NB4 (cell line): ENCODE results near the gene DNAH8.

ENCODE experiments used
- DNase-seq: peaks from one replicate; pipeline ENCODE4 v3.0.0; 2010; ENCODE audit warnings: low read depth
- H3K4me3 ChIP-seq: one replicate; pipeline ENCODE4 v1.5.1; 2011; ENCODE audit warnings: mild to moderate bottlenecking, low read depth, low read length, moderate library complexity
- CTCF ChIP-seq: IDR thresholded peaks from one replicate; pipeline ENCODE4 v1.5.1; 2012; ENCODE audit warnings: low read depth, low read length
- MAX ChIP-seq: IDR thresholded peaks from 2 replicates; pipeline ENCODE4 v1.6.1; 2011; ENCODE audit warnings: low read depth, low read length
- MYC ChIP-seq: IDR thresholded peaks from 2 replicates; pipeline ENCODE4 v1.6.1; 2011; ENCODE audit warnings: low read depth, low read length
- POLR2A ChIP-seq: IDR thresholded peaks from 2 replicates; pipeline ENCODE4 v1.6.1; 2011; ENCODE audit warnings: mild to moderate bottlenecking; ENCODE audit not compliant: insufficient read length; ENCODE audit errors: extremely low read depth

DNAH8 gene

GRCh38 chr6:38808039-38808438, 92.9 kb downstream of the DNAH8 start:
- no peak for DNase-seq
- no peak for TF ChIP-seq POLR2A
- TF ChIP-seq CTCF: no peak
- no peak for TF ChIP-seq MAX
- no peak for TF ChIP-seq MYC
- no peak overlapping the region for H3K4me3 ChIP-seq

- TF ChIP-seq POLR2A: no peak
- TF ChIP-seq CTCF: no peak
- no peak for TF ChIP-seq MYC
- TF ChIP-seq MAX: no peak
- no peak overlapping the region for H3K4me3 ChIP-seq
- no peak for DNase-seq
Measured at GRCh38 chr6:38813041-38813823, 98.1 kb downstream of the DNAH8 start.

GRCh38 chr6:38814761-38815160, 99.7 kb downstream of the DNAH8 start:
- no peak overlapping the region for H3K4me3 ChIP-seq
- TF ChIP-seq CTCF (no peak), MAX (no peak), POLR2A (no peak), MYC (no peak)
- DNase-seq: no peak

GRCh38 chr6:38815250-38815649, 100.1 kb downstream of the DNAH8 start:
- H3K4me3 ChIP-seq: no peak overlapping the region
- no peak for DNase-seq
- TF ChIP-seq CTCF: no peak

GRCh38 chr6:38818691-38819090, 103.6 kb downstream of the DNAH8 start:
- no peak overlapping the region for H3K4me3 ChIP-seq
- TF ChIP-seq CTCF (no peak), MYC (no peak), MAX (no peak), POLR2A (no peak)
- no peak for DNase-seq

- no peak overlapping the region for H3K4me3 ChIP-seq
- no peak for DNase-seq
- TF ChIP-seq CTCF: no peak
- no peak for TF ChIP-seq POLR2A
- no peak for TF ChIP-seq MAX
- TF ChIP-seq MYC: no peak
Measured at GRCh38 chr6:38822963-38823362, 107.9 kb downstream of the DNAH8 start.
